ENCODE data around the gene SPEM2.
A peak's percentile ranks its signal among the peaks of the same experiment; 100 is the strongest.

SPEM2 gene

GRCh38 chr17:7403727-7403976 lies 21.8 kb upstream of the SPEM2 start:
- TF ChIP-seq CTCF (IDR thresholded peaks at IDR 0.05; ENCODE audit: poor library complexity, severe bottlenecking): no peak
- Histone ChIP-seq H3K27ac (ENCODE audit: poor library complexity, severe bottlenecking) (peak overlapping the region; percentile 58), H3K36me3 (ENCODE audit: low read depth) (peaks cover 17% of the 10 kb centered on the region), H3K9me3 (ENCODE audit: severe bottlenecking) (no peaks in the 10 kb centered on the region), H3K4me3 (ENCODE audit: severe bottlenecking) (peak overlapping the region; percentile 54), H3K27me3 (ENCODE audit: insufficient read depth, poor library complexity, severe bottlenecking) (no peaks in the 10 kb centered on the region), H3K4me1 (ENCODE audit: insufficient read depth, poor library complexity, severe bottlenecking) (peaks cover 7% of the 10 kb centered on the region)
- ATAC-seq (ENCODE audit: low read depth) (peak; percentile 43), DNase-seq (ENCODE audit: low spot score) (no peak)

GRCh38 chr17:7403977-7404736 lies 21.3 kb upstream of the SPEM2 start, which contains the start of gene TMEM256:
Gene TMEM256 (minus strand): TSS chr17:7404097. CDS start chr17:7404084, 13 bp downstream.
- TF ChIP-seq CTCF (IDR thresholded peaks at IDR 0.05; ENCODE audit: poor library complexity, severe bottlenecking): no peak
- Histone ChIP-seq H3K27ac (ENCODE audit: poor library complexity, severe bottlenecking) (peak within 1 kb of the TSS; percentile 58), H3K27me3 (ENCODE audit: insufficient read depth, poor library complexity, severe bottlenecking) (no peaks in the 10 kb centered on the region), H3K36me3 (ENCODE audit: low read depth) (peaks cover 17% of the 10 kb centered on the region), H3K9me3 (ENCODE audit: severe bottlenecking) (no peaks in the 10 kb centered on the region), H3K4me1 (ENCODE audit: insufficient read depth, poor library complexity, severe bottlenecking) (peaks cover 7% of the 10 kb centered on the region), H3K4me3 (ENCODE audit: severe bottlenecking) (peak within 1 kb of the TSS; percentile 54)
- ATAC-seq (ENCODE audit: low read depth) (peak; percentile 94), DNase-seq (ENCODE audit: low spot score) (peak; percentile 99)

GRCh38 chr17:7404737-7405349 lies 20.6 kb upstream of the SPEM2 start:
- Histone ChIP-seq H3K27me3 (ENCODE audit: insufficient read depth, poor library complexity, severe bottlenecking) (no peaks in the 10 kb centered on the region), H3K4me3 (ENCODE audit: severe bottlenecking) (peak overlapping the region; percentile 54), H3K27ac (ENCODE audit: poor library complexity, severe bottlenecking) (peak overlapping the region; percentile 58), H3K36me3 (ENCODE audit: low read depth) (peaks cover 17% of the 10 kb centered on the region), H3K9me3 (ENCODE audit: severe bottlenecking) (no peaks in the 10 kb centered on the region), H3K4me1 (ENCODE audit: insufficient read depth, poor library complexity, severe bottlenecking) (peaks cover 7% of the 10 kb centered on the region)
- TF ChIP-seq CTCF (IDR thresholded peaks at IDR 0.05; ENCODE audit: poor library complexity, severe bottlenecking): no peak
- ATAC-seq (ENCODE audit: low read depth): peak; percentile 16
- no peak for DNase-seq (ENCODE audit: low spot score)

- peak overlapping the region; percentile 58 for H3K27ac ChIP-seq (ENCODE audit: poor library complexity, severe bottlenecking)
- DNase-seq (ENCODE audit: low spot score): no peak
- H3K36me3 ChIP-seq (ENCODE audit: low read depth): peaks cover 17% of the 10 kb centered on the region
- no peaks in the 10 kb centered on the region for H3K27me3 ChIP-seq (ENCODE audit: insufficient read depth, poor library complexity, severe bottlenecking)
- peak overlapping the region; percentile 54 for H3K4me3 ChIP-seq (ENCODE audit: severe bottlenecking)
- no peaks in the 10 kb centered on the region for H3K9me3 ChIP-seq (ENCODE audit: severe bottlenecking)
- TF ChIP-seq CTCF (IDR thresholded peaks at IDR 0.05; ENCODE audit: poor library complexity, severe bottlenecking): no peak
- ATAC-seq (ENCODE audit: low read depth): no peak
- H3K4me1 ChIP-seq (ENCODE audit: insufficient read depth, poor library complexity, severe bottlenecking): peaks cover 5% of the 10 kb centered on the region
Observed at GRCh38 chr17:7405350-7406234, 19.8 kb upstream of the SPEM2 start.

All from RWPE2 (cell line).